K562 (cell line): ENCODE measurements around the gene C2orf76. TPM values are rescaled to one million over a fixed set of nuclear protein-coding genes. Genes with fewer than 3 reads are reported as not detected.

ENCODE experiments used
- ATAC-seq: fragments of 200-7000 bp; cut with Tn5 transposase; 3 replicates; pipeline ENCODE4 v1.9.1; 2020; ENCODE audit warnings: moderate library complexity
- BruUV-seq: library from RNA; stranded (reverse); fragments of 400-500 nt; replicated peaks from 2 replicates; lab custom pipeline; 2021; lab: Mats Ljungman, UMichigan
- CTCF ChIA-PET: fragments of 300-600 bp; formaldehyde crosslinking; extraction: SDS; loops from one replicate; lab custom pipeline; 2021; ENCODE audit warnings: low intra/inter-chr PET ratio; lab: Yijun Ruan, JAX
- POLR2A ChIA-PET: fragments of 300-600, 350-650 bp; sonication (Branson Sonifier 250); formaldehyde crosslinking; extraction: SDS; loops from one replicate; lab custom pipeline; 2021; ENCODE audit warnings: antibody characterized with exemption, inconsistent platforms; lab: Yijun Ruan, JAX
- DNase-seq, 4 experiments: peaks; one replicate each; pipeline versions ENCODE4 v3.0.0 to v3.0.0-alpha.2; 2011 to 2018; ENCODE audit warnings: low spot score in 3 of 4, mixed read lengths in 3 of 4; ENCODE audit errors: extremely low read depth in 1 of 4
- FAIRE-seq: peaks from 2 replicates; lab custom pipeline; 2011; peaks lifted over from hg19 to GRCh38; lab: Jason Lieb, UNC
- H2AFZ ChIP-seq: 2 replicates; pipeline ENCODE4 v1.6.0; 2011; ENCODE audit warnings: low read depth, low read length, control low read depth, inconsistent platforms
- H3K27ac ChIP-seq: fragments of 200-600 bp; 3 replicates; pipeline ENCODE4 v1.8.0; 2011; ENCODE audit warnings: low read depth, mild to moderate bottlenecking, control low read depth, inconsistent platforms, low read length, moderate library complexity, mixed read lengths; ENCODE audit errors: extremely low read depth
- H3K27me3 ChIP-seq, 2 experiments: fragments of 300-600 bp in 1 of 2; 2 replicates in 1 of 2; 3 replicates in 1 of 2; pipeline versions ENCODE4 v1.6.0 to v1.8.0; 2011; ENCODE audit warnings: inconsistent platforms in 2 of 2, low read length in 2 of 2, mild to moderate bottlenecking in 1 of 2, mixed read lengths in 1 of 2, moderate library complexity in 1 of 2; ENCODE audit not compliant: control insufficient read depth in 2 of 2, insufficient read depth in 2 of 2
- H3K36me3 ChIP-seq: fragments of 300-600 bp; 3 replicates; pipeline ENCODE4 v1.8.0; 2011; ENCODE audit warnings: mild to moderate bottlenecking, low read length, inconsistent platforms; ENCODE audit not compliant: control insufficient read depth, insufficient read depth
- H3K4me1 ChIP-seq, 2 experiments: fragments of 200-600 bp in 1 of 2; replicated peaks in 1 of 2; 2 replicates in 1 of 2; 3 replicates in 1 of 2; pipeline versions ENCODE4 v1.5.1 to v1.8.0; 2011; ENCODE audit warnings: inconsistent platforms in 2 of 2, low read length in 2 of 2, mild to moderate bottlenecking in 1 of 2, mixed read lengths in 1 of 2, moderate library complexity in 1 of 2; ENCODE audit not compliant: control insufficient read depth in 2 of 2, insufficient read depth in 2 of 2
- H3K4me2 ChIP-seq: 2 replicates; pipeline ENCODE4 v1.6.1; 2011; ENCODE audit warnings: low read length, control low read depth, inconsistent platforms, mixed read lengths; ENCODE audit not compliant: insufficient read depth
- H3K4me3 ChIP-seq: fragments of 200-600 bp; sonication (generic), shearing (Covaris generic); 2 replicates; pipeline ENCODE4 v1.5.1; 2016; ENCODE audit warnings: control low read depth, inconsistent platforms
- H3K79me2 ChIP-seq: fragments of 200-600 bp; 3 replicates; pipeline ENCODE4 v1.8.0; 2011; ENCODE audit warnings: low read length, inconsistent platforms; ENCODE audit not compliant: control insufficient read depth, insufficient read depth
- H3K9ac ChIP-seq, 2 experiments: 2 replicates each; pipeline versions ENCODE4 v1.6.0 to v1.6.1; 2011; ENCODE audit warnings: low read depth in 2 of 2, low read length in 2 of 2, control low read depth in 1 of 2, inconsistent platforms in 1 of 2, mild to moderate bottlenecking in 1 of 2, mixed read lengths in 1 of 2; ENCODE audit not compliant: insufficient read depth in 1 of 2
- H3K9me1 ChIP-seq: one replicate; pipeline ENCODE4 v1.6.0; 2011; ENCODE audit warnings: inconsistent platforms, mild to moderate bottlenecking, low read length, moderate library complexity; ENCODE audit not compliant: control insufficient read depth, insufficient read depth
- H3K9me3 ChIP-seq: replicated peaks from 2 replicates; pipeline ENCODE4 v1.5.1; 2011; ENCODE audit warnings: low read depth, low read length, inconsistent platforms; ENCODE audit not compliant: control insufficient read depth, insufficient read depth
- H4K20me1 ChIP-seq: replicated peaks from 2 replicates; pipeline ENCODE4 v1.6.1; 2011; ENCODE audit warnings: low read length, inconsistent platforms, mixed read lengths; ENCODE audit not compliant: control insufficient read depth, insufficient read depth
- CAMTA2 ChIP-seq: fragments of 250-450 bp; sonication (Bioruptor Pico); conservative IDR thresholded peaks from 2 replicates; pipeline ENCODE4 v1.5.1; 2022
- EP300 ChIP-seq: IDR thresholded peaks from 2 replicates; pipeline ENCODE4 v1.6.1; 2012; ENCODE audit warnings: low read length, improper control_type of control experiment
- FOXA1 ChIP-seq: fragments of 450-650 bp; IDR thresholded peaks from 2 replicates; pipeline ENCODE4 v1.6.1; 2016; ENCODE audit warnings: mild to moderate bottlenecking, borderline replicate concordance
- GATA2 ChIP-seq: sonication (generic); formaldehyde crosslinking; IDR thresholded peaks from 2 replicates; pipeline ENCODE4 v1.4.0; 2020; ENCODE audit warnings: mild to moderate bottlenecking, missing genetic modification reagents
- GTF2E2 ChIP-seq: fragments of 200-800 bp; sonication (Bioruptor generic); IDR thresholded peaks from 2 replicates; pipeline ENCODE4 v1.6.1; 2016; ENCODE audit warnings: missing genetic modification characterization, missing compliant biosample characterization
- JUN ChIP-seq, 2 experiments: sonication (generic) in 1 of 2; formaldehyde crosslinking in 1 of 2; IDR thresholded peaks; 2 replicates each; pipeline versions ENCODE4 v1.6.1 to v1.8.0; 2012 to 2022; ENCODE audit warnings: borderline replicate concordance in 2 of 2, mild to moderate bottlenecking in 2 of 2, improper control_type of control experiment in 1 of 2, low read depth in 1 of 2, low read length in 1 of 2, missing genetic modification reagents in 1 of 2
- MEF2D ChIP-seq: conservative IDR thresholded peaks from 2 replicates; pipeline ENCODE4 v1.6.1; 2016; ENCODE audit warnings: low read depth, missing genetic modification characterization, missing compliant biosample characterization
- MTA1 ChIP-seq: fragments of 450-650 bp; IDR thresholded peaks from 2 replicates; pipeline ENCODE4 v1.6.1; 2017; ENCODE audit warnings: borderline replicate concordance
- NFIC ChIP-seq: fragments of 450-650 bp; IDR thresholded peaks from 2 replicates; pipeline ENCODE4 v1.6.1; 2017; ENCODE audit warnings: mild to moderate bottlenecking, inconsistent platforms
- RBM34 ChIP-seq: fragments of 200-400 bp; formaldehyde crosslinking; IDR thresholded peaks from 2 replicates; pipeline ENCODE4 v1.6.1; 2018; ENCODE audit warnings: low read length, borderline replicate concordance; ENCODE audit not compliant: insufficient read depth
- SAFB2 ChIP-seq: fragments of 200-400 bp; formaldehyde crosslinking; IDR thresholded peaks from 2 replicates; pipeline ENCODE4 v1.6.1; 2018; ENCODE audit warnings: borderline replicate concordance, low read length, low read depth, moderate library complexity; ENCODE audit not compliant: severe bottlenecking
- SMARCB1 ChIP-seq: IDR thresholded peaks from 2 replicates; pipeline ENCODE4 v1.6.1; 2011; ENCODE audit warnings: improper control_type of control experiment, low read depth; ENCODE audit not compliant: insufficient read length
- USF2 ChIP-seq: sonication (generic); formaldehyde crosslinking; IDR thresholded peaks from 2 replicates; pipeline ENCODE4 v1.5.0; 2020; ENCODE audit warnings: missing genetic modification reagents
- WGBS: fragments of 100-300 bp; shearing (Covaris generic); methylation state at CpG from one replicate; pipeline ENCODE4 v1.1.6; 2016; ENCODE audit warnings: low coverage, mixed read lengths; ENCODE audit not compliant: insufficient coverage; ENCODE audit errors: missing lambda C conversion rate; 5-methylcytosine and 5-hydroxymethylcytosine counted together
- in situ Hi-C: fragments of 300-500 bp; cut with MboI; formaldehyde crosslinking; loops from 4 replicates; pipeline ENCODE4 v1.15.0; 2018; ENCODE audit warnings: inconsistent platforms, mixed read lengths
- intact Hi-C: fragments of 100-400 bp; cut with micrococcal nuclease; formaldehyde crosslinking; loops from 2 replicates; pipeline ENCODE4 v1.14.2; 2022
- polyA plus RNA-seq, 8 experiments: library from polyadenylated mRNA; depleted of rRNA in 4 of 8; stranded (reverse) in 5 of 8; unstranded in 3 of 8; fragments of >200 nt; fragmentation: Nextera tagmentation in 2 of 8; fragmentation: Illumina TruSeq in 1 of 8; extraction: Ambion mirVana in 2 of 8; extraction: Trizol in 1 of 8; gene quantifications; 2 replicates each; pipeline versions ENCODE4 v1.2.1 to v1.2.3, GENCODE V29; 2011 to 2014; ENCODE audit warnings: inconsistent platforms in 1 of 8, missing spikeins in 1 of 8
- total RNA-seq, 7 experiments: library from RNA; depleted of rRNA in 6 of 7; stranded (reverse); fragments of >200 nt in 6 of 7; fragmentation: Illumina TruSeq in 2 of 7; extraction: Trizol in 2 of 7; gene quantifications; 2 replicates each; pipeline versions ENCODE4 v1.2.1 to v1.2.3, GENCODE V29; 2011 to 2021; ENCODE audit warnings: low replicate concordance in 1 of 7

Gene C2orf76
- total and polyA plus RNA-seq, 9 of the 15 experiments (the other 6 are each of a cell fraction or from before 2014, with no cell fraction given) = 4.8 to 26.2 (median 14.5) TPM

- intact Hi-C loops (loop anchor here (5.0 kb wide), 1 partner anchor 90 kb away; no protein-coding TSS in a partner anchor), in situ Hi-C loops (loop anchor here (10.0 kb wide), 1 partner anchor 263 kb away; no protein-coding TSS in a partner anchor)
- ATAC-seq (no peak), DNase-seq (no peak), FAIRE-seq (no peak)
- Histone ChIP-seq H3K4me2 (no peak overlapping the region), H3K9me1 (no peaks in the 10 kb centered on the region), H3K79me2 (no peaks in the 10 kb centered on the region), H3K9ac (no peak overlapping the region), H3K9me3 (no peaks in the 10 kb centered on the region), H3K4me3 (no peak overlapping the region), H3K27ac (no peak overlapping the region), H3K4me1 (no peaks in the 10 kb centered on the region; a peak in 1 of 5 replicates), H2AFZ (no peak overlapping the region), H3K36me3 (no peaks in the 10 kb centered on the region), H4K20me1 (no peaks in the 10 kb centered on the region), H3K27me3 (peaks cover 10 to 60% of the 10 kb centered on the region in 2 experiments)
- BruUV-seq = no TSS peak
- POLR2A ChIA-PET = no interaction called here
- WGBS = 21% methylated on average over 5 of the region's 5 CpGs
- TF ChIP-seq EP300 = no peak
- TF ChIP-seq MEF2D (tag) = no peak
- TF ChIP-seq NFIC = no peak
- TF ChIP-seq SAFB2 = no peak
- CTCF ChIA-PET = no interaction called here
Measured at GRCh38 chr2:119402106-119402505, 35.5 kb upstream of the C2orf76 start.

- Histone ChIP-seq H4K20me1 (no peaks in the 10 kb centered on the region), H3K9ac (no peak overlapping the region), H3K4me1 (no peaks in the 10 kb centered on the region), H3K79me2 (no peaks in the 10 kb centered on the region), H2AFZ (no peak overlapping the region), H3K27ac (no peak overlapping the region), H3K4me3 (no peak overlapping the region), H3K36me3 (no peaks in the 10 kb centered on the region), H3K4me2 (no peak overlapping the region), H3K9me1 (no peaks in the 10 kb centered on the region), H3K27me3 (peaks cover 21 to 38% of the 10 kb centered on the region in 2 experiments), H3K9me3 (no peaks in the 10 kb centered on the region)
- intact Hi-C loops = no loop called here
- ChIA-PET CTCF (no interaction called here), POLR2A (interaction anchor here (0.6 kb wide), 1 partner anchor 105 kb away, joined by 3 read pairs; no protein-coding TSS in a partner anchor)
- FAIRE-seq (no peak), ATAC-seq (no peak), DNase-seq (no peak)
- in situ Hi-C loops = no loop called here
- no TSS peak for BruUV-seq
- 0% methylated on average over 4 of the region's 6 CpGs for WGBS
- TF ChIP-seq RBM34 (no peak), GTF2E2 (tag) (no peak), SMARCB1 (no peak), MEF2D (tag) (no peak), MTA1 (no peak), GATA2 (no peak), CAMTA2 (no peak), JUN (IDR thresholded peaks at IDR 0.05; ENCODE audit: borderline replicate concordance, low read depth, low read length) (no peak), JUN (CRISPR knock-in tag; IDR thresholded peaks at IDR 0.05; ENCODE audit: borderline replicate concordance) (no peak), FOXA1 (no peak), USF2 (CRISPR knock-in tag) (no peak)
Measured at GRCh38 chr2:119397196-119397595, 30.6 kb upstream of the C2orf76 start.
